Glomerular visceral epithelial cell (primary cell): Measurements from ENCODE around the gene SLC66A3.
A peak's percentile ranks its signal among the peaks of the same experiment; 100 is the strongest.

Experiments used
- DNase-seq: peaks from one replicate; pipeline ENCODE4 v3.0.0-alpha.2; 2016; ENCODE audit errors: extremely low spot score

SLC66A3 gene

DNA sequence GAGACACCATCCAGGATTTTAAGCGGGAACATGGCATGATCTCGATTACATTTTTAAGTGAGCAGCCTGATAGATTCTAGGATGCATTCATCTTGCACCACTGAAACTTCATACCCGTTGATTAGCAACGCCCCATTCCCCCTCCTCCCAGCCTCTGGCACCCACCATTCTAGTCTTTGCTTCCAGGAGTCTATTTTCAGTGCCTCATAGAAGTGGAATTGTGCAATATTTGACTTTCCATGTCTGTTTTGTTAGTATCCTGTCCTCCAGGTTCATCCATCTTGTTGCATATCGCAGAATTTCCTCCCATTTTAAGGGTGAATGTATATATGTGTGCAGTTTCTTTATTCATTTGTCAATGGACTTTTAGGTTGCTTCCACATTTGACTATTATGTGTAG, 20.9 kb upstream of the SLC66A3 start:
- DNase-seq, result no peak

DNA sequence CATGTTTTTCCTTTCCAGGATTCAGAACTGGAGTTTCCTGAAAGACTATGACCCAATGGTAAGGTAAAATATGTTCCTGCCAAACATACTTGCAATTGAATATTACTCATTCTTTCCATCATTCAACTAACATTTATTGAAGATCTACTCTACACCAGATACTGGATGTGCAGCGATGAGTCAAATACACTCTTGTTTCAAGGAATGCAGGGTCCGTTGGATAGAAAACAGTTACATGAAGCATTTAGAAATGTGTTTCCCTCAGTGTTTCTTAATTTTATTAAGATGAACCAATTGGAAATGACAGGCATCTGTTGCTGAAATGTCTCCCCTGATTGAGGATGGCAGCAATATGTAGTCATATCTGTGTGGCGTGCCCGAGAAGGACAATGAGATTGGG, 14.8 kb upstream of the SLC66A3 start:
- DNase-seq, result no peak

DNA sequence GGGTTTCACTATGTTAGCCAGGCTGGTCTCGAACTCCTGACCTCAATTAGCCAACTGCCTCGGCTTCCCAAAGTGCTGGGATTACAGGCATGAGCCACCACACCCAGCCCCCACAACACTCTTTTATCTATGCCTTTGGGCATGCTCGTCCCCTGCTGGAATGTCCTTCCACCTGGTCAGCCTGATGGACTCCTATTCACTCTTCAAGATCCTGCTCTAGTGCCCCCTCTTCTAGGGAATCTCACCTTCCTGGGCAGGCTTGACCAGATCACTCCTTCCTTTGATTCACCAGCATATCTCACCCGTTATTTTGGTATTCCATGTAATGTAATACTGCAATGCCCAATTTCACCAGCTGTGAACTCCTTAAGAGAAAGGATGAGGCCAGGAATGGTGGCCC, 13.9 kb upstream of the SLC66A3 start:
- DNase-seq, result no peak

DNA sequence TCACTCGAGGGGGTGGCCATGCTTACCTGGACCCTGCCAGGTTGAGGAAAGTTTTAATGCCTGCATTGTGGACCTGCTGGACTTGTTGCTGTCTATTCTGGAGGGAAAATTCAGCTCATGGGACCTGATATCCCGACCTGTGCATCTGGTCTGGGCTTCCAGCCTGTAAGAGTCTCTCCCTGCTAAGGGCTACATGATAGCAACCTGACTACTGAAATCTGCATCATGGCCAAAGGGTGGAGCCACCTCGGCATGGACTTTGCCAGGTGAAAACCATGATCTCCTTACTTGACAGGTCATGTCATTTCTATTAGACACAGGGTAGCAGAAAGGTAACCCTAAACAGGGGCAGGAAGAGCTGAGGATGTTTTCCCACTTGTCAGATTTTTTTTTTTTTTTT, 12.9 kb upstream of the SLC66A3 start:
- no peak for DNase-seq

DNA sequence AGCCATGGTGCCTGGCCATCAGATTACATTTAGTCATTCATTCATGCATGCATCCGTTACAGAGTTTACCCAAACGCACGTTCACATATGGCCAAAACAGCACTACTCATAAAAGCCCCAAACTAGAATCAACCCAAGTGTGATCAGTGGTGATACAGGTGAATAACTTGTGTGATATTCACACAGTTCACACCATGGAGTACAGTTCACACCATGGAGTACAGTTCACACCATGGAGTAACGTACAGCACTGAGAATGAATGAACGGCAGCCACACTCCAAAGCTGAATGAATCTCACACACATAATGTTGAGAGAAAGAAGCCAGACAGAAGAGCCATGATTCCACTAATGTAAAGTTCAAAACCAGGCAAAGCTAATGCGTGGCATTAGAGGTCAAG, 12.3 kb upstream of the SLC66A3 start:
- DNase-seq, result no peak

GRCh38 chr2:11144077-11144737, 11.1 kb upstream of the SLC66A3 start:
- DNase-seq, result no peak

GRCh38 chr2:11144738-11145079, 10.6 kb upstream of the SLC66A3 start:
- no peak for DNase-seq

DNA sequence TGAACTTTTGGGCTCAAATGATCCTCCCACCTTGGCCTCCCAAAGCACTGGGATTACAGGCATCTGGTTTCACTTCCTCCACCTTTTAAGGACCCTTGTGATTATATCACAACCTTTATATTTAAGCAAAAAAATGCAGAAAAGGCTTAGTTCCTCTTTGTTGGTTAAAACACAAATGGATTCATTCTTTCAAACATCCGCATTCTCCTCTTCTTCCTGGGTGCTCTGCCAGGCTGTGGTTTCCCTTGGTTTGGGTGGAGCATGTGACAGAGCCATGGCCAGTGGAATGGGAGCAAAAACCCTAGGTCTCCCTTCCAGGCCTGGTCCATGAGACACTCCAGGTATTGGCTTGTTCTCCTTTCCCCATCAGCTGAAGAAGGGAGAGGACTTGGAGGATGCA, 9.9 kb upstream of the SLC66A3 start:
- no peak for DNase-seq

- no peak for DNase-seq
Observed at GRCh38 chr2:11146076-11146475, 9.2 kb upstream of the SLC66A3 start.

- no peak for DNase-seq
Observed at GRCh38 chr2:11147263-11147662, 8.0 kb upstream of the SLC66A3 start.

DNA sequence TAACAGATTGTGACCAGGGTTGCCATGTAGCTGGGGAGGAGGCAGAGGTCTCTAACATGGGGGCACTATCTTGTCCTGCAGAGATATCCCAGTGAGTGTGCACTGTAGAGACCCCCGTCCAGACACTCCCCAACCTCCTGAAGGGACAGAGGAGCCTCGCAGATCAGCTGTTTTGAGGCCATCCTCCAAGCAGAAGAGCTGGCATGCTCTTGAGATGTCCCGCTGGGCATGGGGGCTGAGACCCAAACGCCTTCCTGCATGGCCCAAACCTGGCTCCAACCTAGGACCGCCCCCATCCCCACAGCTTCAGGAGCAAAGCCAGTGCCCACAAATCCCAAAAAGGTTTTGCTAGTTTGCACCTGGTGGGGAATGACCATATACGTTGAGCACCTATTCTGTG, 2.7 kb upstream of the SLC66A3 start:
- DNase-seq, result no peak

GRCh38 chr2:11154016-11154922, 998 bp upstream of the SLC66A3 start:
- DNase-seq, result no peak

- DNase-seq, result peak; percentile 97
Observed at GRCh38 chr2:11154923-11155380, 315 bp upstream of the SLC66A3 start.

- no peak for DNase-seq
Observed at GRCh38 chr2:11156396-11157075, 1.3 kb downstream of the SLC66A3 start.

DNA sequence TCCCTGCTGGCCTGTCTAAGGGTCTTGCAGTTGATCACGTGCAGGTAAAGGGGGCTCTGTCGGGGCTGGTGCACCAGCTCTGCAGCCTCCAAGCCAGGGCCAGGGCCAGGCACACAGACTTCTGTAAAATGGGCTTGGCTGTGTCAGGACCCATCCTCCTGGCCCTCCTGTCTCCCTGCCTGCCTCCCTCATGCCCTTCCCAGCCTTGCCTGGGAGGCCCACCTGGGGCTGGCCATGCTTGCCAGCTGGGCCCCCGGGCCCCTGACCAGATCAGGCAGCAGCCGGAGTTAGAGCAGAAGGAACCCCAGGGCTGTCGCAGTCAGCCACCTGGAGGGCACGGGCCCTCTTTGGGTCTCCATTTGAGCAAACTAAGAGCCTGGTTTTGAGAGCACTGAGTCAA, 2.0 kb downstream of the SLC66A3 start:
- no peak for DNase-seq

- DNase-seq, result no peak
Observed at GRCh38 chr2:11157731-11158130, 2.5 kb downstream of the SLC66A3 start.

GRCh38 chr2:11158916-11159573, 3.8 kb downstream of the SLC66A3 start:
- no peak for DNase-seq

DNA sequence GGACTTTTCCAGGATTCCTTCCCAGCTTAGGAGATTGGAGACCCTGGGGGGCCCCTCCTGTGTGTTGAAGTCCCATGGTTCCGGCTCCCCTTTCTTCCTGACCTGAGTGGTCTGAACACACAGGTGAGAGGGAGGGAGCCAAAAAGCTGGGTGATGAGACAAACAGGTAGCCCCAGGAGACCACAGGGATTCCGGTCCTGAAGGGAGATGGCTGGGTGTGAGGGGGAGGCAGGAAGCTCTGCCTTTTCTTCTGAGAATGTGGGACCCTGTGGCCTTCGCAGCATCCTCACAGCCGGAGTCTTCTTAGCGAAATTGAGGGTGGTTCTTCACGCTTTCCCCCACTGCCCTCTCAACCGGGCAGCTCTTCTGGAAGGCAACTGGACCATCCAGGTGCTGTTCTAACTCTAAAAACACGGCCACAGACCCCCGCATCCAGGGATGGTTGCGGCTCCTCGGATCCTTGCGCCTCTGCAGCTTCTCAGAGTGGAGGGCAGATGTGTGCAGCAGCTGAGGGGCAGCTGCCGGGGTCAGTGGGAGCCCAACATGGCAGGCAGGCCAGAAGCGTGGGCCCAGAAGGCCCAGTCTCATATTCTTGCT, 4.4 kb downstream of the SLC66A3 start:
- DNase-seq, result no peak

- no peak for DNase-seq
Observed at GRCh38 chr2:11160256-11160655, 5.0 kb downstream of the SLC66A3 start.

DNA sequence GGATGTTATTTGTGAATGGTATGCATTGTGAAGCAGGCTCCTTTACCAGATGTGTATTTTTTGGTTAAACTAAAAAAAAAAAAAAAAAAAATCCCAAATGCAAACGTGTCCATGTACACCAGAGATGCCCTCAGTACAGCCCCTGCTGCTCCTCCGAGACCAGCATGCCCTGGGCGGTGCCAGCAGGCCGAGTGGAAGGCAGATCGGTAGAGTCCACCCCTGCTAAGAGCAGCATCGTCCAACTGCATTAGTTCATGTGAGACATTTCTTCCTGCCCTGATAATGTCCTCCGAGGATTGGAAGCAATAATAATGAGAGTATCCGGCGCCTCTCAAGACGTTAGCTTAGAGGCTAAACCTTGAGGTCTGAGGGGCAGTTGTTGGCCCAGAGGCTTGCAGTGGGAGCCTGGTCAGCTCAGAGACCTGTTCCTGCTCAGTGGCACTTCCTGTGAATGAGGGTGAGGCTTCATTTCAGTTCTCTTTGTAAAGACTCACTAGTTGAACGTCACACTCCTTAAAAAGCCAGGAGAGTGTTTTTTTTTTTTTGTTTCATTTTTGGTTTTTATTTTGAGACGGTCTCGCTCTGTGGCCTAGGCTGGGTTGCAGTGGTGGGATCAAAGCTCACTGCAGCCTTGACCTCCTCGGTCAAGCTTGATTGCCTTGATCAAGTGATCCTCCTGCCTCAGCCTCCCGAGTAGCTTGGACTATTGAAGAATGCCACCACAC, 5.6 kb downstream of the SLC66A3 start:
- DNase-seq, result no peak

- DNase-seq, result no peak
Observed at GRCh38 chr2:11161747-11162146, 6.5 kb downstream of the SLC66A3 start.
